ENCODE results near the gene HS3ST5.
"Not testable (repeated sequence)": the region's sequence is repeated elsewhere in the genome, so short reads cannot be mapped to it uniquely, and the experiment has no call there.

HS3ST5 gene

GRCh38 chr6:114334237-114334636, 8.6 kb downstream of the HS3ST5 start:
- DNase-seq: no peak

DNA sequence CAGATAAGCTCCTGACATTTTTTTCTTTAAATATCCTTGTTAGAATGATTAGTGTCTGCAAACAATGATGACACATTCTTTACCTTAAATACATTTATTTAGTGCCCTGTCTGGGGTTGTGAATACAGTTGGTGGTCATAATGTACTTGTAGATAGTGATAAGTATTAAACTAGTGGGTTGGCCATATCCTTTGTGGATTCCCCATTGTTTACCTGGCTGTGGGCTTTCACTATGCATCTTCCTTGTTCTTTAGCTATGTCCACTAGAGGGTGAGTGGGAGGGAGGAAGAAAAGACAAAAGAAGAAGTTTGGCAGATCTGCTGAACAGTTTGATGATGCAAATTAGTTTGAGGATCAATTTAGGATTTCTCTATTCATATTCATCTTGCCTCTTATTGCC, 15.7 kb downstream of the HS3ST5 start:
- DNase-seq: no peak

DNA sequence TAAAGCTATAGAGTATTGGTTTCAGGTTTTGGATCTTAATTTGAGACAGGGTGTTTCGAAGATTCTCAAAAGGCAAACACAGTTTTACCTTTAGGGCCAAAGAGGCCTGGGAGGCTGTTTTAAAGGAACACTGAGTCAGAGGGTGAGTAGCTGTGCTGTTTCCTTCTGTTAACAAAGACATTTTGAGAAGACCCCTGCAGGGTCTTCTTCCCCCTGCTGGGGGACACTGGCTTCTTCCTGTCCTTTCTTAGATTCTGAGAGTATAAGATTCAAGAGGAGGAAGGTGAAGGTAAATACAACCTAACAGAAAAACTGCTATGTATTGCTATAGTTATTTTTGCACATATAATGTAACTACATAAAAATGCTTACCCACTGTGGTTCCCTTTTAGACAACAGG, 19.0 kb downstream of the HS3ST5 start:
- no peak for DNase-seq

GRCh38 chr6:114319749-114320148, 23.1 kb downstream of the HS3ST5 start:
- no peak for DNase-seq

GRCh38 chr6:114315831-114316595, 26.8 kb downstream of the HS3ST5 start:
- no peak for DNase-seq

GRCh38 chr6:114313816-114314215, 29.0 kb downstream of the HS3ST5 start:
- not testable (repeated sequence) for DNase-seq

GRCh38 chr6:114312931-114313330, 29.9 kb downstream of the HS3ST5 start:
- DNase-seq: no peak

DNA sequence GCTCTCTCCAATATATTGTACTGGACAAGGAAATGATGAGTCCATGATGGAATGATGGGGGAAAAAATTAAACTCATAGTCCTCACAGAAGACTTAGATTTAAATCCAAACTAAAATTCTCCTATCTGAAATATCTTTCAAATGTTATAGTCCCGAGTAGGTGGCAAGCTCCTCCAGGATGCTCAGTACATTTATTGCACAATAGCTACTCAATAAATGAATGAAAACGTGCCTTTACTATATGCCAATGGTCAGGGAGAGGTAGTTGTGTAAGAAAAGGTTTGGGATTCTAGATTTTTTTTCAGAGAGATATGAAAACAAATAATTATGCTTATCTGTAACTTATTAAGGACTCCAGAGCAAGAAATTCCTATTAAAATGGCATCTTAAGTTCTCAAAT, 32.8 kb downstream of the HS3ST5 start:
- no peak for DNase-seq

GRCh38 chr6:114304304-114304887, 38.4 kb downstream of the HS3ST5 start:
- DNase-seq: no peak

DNA sequence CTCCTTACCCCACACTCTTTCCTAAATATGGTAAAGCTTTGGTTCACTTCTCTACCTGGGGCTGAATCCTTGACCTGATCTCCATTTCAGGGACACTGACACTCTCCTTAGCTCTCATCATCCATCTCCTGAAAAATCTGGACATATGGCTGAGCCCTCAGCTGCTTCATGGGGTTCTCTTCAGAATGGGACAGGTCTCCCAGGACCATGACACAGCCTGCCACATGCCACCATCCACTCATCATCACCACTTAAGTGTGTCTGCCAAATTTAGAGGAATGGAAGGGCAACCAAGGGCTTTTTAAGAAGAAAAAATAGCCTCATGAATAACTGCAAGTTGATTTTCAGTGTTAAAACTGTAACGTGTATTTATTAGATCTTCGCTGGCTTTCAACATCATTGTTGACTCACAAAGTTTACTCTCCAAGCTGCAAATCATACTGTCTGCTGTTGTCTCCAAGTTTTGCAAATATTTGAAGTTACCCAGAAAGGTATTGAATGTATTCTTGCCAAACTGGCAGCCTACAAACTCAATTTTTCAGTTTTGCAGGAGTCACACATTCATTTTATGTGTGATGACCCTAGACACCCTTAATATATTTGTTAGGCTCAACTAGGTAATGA, 41.1 kb downstream of the HS3ST5 start:
- DNase-seq: no peak

GRCh38 chr6:114297135-114297534, 45.7 kb downstream of the HS3ST5 start:
- DNase-seq: no peak

GRCh38 chr6:114292431-114292830, 50.4 kb downstream of the HS3ST5 start:
- DNase-seq: no peak

- DNase-seq: no peak
Observed at GRCh38 chr6:114291428-114291827, 51.4 kb downstream of the HS3ST5 start.

DNA sequence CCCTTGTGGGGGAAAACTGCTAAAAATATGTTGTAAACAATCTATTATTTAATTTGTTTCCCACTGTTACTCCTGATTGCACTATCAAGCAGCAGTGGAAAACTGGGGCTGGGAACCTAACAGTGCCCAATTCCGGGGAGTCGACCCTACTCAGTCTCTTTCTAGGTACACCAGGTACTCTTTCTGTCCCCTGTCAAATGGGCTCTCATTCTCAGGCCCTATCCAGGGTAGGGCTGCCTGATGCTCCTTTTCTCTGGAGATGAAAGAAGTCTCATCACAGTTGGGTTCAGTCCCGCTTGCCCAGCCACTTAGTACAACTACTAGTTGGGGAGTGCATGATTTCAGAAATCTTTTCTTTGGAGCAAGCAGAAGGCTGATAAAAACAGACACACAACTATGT, 52.0 kb downstream of the HS3ST5 start:
- DNase-seq: no peak

GRCh38 chr6:114288701-114289495, 53.9 kb downstream of the HS3ST5 start:
- DNase-seq: no peak

DNA sequence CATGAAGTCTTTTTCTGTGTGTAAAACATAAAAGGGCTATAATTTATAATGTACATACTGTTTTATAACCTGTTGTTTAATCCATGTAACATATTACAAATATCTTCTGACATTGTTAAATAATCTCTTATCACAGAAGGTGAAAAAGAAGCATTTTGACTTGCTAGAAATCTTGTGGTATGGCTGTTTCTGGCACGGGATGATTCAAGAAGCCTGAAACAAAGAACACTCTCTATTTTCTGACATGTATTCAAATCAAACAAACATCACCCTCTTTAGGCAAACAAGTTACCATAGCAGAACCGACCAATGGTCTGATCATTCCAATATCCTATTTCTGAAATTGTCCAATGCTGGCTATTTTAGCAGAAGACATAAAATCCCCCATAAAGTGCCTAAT, 55.4 kb downstream of the HS3ST5 start:
- DNase-seq: no peak

- no peak for DNase-seq
Observed at GRCh38 chr6:114286211-114286610, 56.6 kb downstream of the HS3ST5 start.

- no peak for DNase-seq
Observed at GRCh38 chr6:114284281-114284680, 58.5 kb downstream of the HS3ST5 start.

DNA sequence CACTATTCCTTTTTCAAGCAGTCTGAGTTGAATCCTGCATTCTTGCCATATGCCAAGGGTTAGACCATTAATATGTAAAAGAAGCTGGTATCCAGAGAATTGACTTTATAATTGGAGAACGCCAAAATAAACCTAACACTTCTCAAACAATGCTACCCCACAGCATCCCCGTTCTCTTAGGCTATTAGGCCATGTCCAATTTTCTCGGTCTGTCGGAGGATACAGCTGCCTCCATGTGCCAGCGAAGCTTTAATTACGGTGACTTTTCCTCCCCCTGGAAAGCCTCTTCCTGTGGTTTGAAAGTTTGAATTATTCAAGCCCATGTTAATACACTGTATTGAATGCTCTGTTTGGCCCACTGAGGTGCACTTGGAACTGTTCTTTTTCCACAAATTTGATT, 60.5 kb downstream of the HS3ST5 start:
- DNase-seq: no peak

DNA sequence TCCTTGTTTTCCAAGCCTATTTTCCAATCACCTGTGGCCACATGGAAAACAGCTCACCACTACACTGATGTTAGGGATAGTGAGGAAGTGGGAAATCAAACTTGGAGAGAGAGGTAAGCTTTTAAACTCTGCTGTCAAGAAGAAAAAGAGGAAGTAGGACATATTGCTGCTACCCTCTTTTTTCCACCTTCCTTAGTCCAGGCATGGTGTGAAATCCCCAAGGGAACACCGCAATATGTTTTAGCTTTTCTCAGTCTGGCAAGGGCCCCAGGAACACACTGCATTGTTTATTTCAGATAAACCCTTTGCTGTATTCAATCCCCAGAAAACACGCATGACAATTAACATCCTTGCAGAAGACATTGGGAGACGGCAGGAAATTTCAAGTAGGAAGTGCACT, 61.3 kb downstream of the HS3ST5 start:
- DNase-seq: no peak

DNA sequence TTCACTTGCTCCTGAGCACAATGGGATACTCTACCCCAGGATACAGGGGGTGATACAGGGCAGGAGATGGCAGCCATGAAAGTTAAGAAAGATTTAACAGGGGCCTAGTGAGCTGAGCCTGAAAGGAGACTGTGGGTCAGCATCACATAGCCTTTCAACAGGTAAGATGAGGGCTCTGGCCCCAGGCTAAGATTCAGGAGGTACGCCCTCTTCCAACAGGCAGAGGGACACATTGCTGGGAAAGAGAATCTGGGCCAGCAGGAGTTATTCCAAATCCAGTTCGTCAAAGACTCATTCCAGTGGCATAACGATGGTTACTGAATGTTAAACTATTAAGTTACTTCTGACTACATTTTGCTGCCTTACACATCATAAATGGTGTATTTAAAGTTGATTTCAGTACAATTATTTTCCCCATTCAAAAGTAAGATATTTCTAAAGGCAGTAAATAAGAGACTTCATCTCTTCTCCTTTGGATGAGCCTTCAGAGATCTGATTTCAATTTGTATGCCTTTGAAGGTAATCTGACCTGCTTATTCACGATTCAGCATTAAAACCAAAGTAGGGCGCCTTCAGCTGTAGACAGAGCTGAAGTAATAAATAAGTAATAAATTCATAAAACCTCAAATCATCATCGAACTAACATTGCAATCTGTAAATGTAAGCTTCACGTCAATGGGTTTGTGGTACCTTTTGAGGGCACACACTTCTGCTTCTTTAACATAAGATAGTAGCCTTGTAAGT, 62.4 kb downstream of the HS3ST5 start:
- no peak for DNase-seq

DNA sequence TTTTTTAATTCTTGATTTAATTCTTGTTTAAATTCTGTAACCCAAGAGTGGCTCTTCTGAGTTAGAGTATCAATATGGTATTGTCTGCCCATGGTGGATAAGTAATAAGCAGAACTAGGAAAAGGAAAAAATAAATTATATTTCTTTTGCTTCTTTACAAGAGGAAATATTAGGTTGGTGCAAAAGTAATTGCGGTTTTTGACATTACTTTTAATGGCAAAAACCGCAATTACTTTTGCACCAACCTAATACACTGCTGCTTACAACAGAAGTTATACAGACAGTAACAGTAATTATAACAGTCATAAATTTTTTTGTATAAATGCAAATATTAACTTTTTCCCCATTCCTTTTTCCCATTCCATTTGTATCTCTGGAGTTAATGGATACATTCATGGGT, 65.6 kb downstream of the HS3ST5 start:
- no peak for DNase-seq

- no peak for DNase-seq
Observed at GRCh38 chr6:114276783-114277182, 66.0 kb downstream of the HS3ST5 start.
